Activated naive CD8-positive, alpha-beta T cell treated with anti-CD3 and anti-CD28 coated beads, Interleukin-2, amount 50 U/mL, for 16 hours (primary cell): ENCODE measurements around the gene ACSL4.
"Not testable (repeated sequence)": the region's sequence is repeated elsewhere in the genome, so short reads cannot be mapped to it uniquely, and the experiment has no call there.

Experiments used
- DNase-seq: peaks from one replicate; pipeline ENCODE4 v3.0.0-alpha.2; 2020; ENCODE audit warnings: low read depth, low spot score

ACSL4 gene

GRCh38 chrX:109672239-109672638 lies 60.8 kb downstream of the ACSL4 start:
- DNase-seq = no peak

GRCh38 chrX:109671170-109671569 lies 61.9 kb downstream of the ACSL4 start:
- not testable (repeated sequence) for DNase-seq

GRCh38 chrX:109667986-109668385 lies 65.1 kb downstream of the ACSL4 start:
- DNase-seq = no peak

- no peak for DNase-seq
Observed at GRCh38 chrX:109660435-109661143, 72.5 kb downstream of the ACSL4 start.

GRCh38 chrX:109658391-109658790 lies 74.7 kb downstream of the ACSL4 start:
- DNase-seq = no peak

- not testable (repeated sequence) for DNase-seq
Observed at GRCh38 chrX:109657364-109657763, 75.7 kb downstream of the ACSL4 start.

GRCh38 chrX:109656774-109657173 lies 76.3 kb downstream of the ACSL4 start:
- DNase-seq = no peak

- DNase-seq = no peak
Observed at GRCh38 chrX:109655502-109656201, 77.4 kb downstream of the ACSL4 start.

GRCh38 chrX:109654516-109655109 lies 78.4 kb downstream of the ACSL4 start:
- DNase-seq = no peak

GRCh38 chrX:109644671-109645070 lies 88.4 kb downstream of the ACSL4 start:
- not testable (repeated sequence) for DNase-seq

- no peak for DNase-seq
Observed at GRCh38 chrX:109643687-109644086, 89.4 kb downstream of the ACSL4 start.

- no peak for DNase-seq
Observed at GRCh38 chrX:109638158-109638557, 94.9 kb downstream of the ACSL4 start.

GRCh38 chrX:109637477-109637876 lies 95.6 kb downstream of the ACSL4 start:
- not testable (repeated sequence) for DNase-seq

- DNase-seq = no peak
Observed at GRCh38 chrX:109635146-109635545, 97.9 kb downstream of the ACSL4 start.

- DNase-seq = no peak
Observed at GRCh38 chrX:109632906-109633504, 100.1 kb downstream of the ACSL4 start.

- DNase-seq = no peak
Observed at GRCh38 chrX:109629310-109629709, 103.7 kb downstream of the ACSL4 start.

GRCh38 chrX:109626637-109627036 lies 106.4 kb downstream of the ACSL4 start:
- DNase-seq = no peak

GRCh38 chrX:109624641-109625616 lies 108.1 kb downstream of the ACSL4 start, which contains the start of gene KCNE5:
TSS of gene KCNE5 (minus strand) at chrX:109625172. CDS start at chrX:109625020, 152 bp downstream.
- no peak for DNase-seq

- DNase-seq = no peak
Observed at GRCh38 chrX:109623997-109624396, 109.1 kb downstream of the ACSL4 start.

GRCh38 chrX:109622270-109622669 lies 110.8 kb downstream of the ACSL4 start:
- DNase-seq = no peak

GRCh38 chrX:109619771-109620170 lies 113.3 kb downstream of the ACSL4 start:
- no peak for DNase-seq
